Lower leg skin (tissue), 3 donors: ENCODE data around the gene DRD1.

Experiments
- POLR2A ChIP-seq, 2 donors: fragments of 450-650 bp; IDR thresholded peaks; one replicate each; pipeline ENCODE4 v1.6.1; 2016 to 2017; ENCODE audit warnings: antibody characterized with exemption in 2 of 2, mild to moderate bottlenecking in 1 of 2, moderate library complexity in 1 of 2
- TF ChIP-seq, protein P1 (sequence below), 3 donors: fragments of 450-650 bp; IDR thresholded peaks; one replicate each; pipeline ENCODE4 v1.5.1; 2016; ENCODE audit warnings: antibody characterized with exemption in 3 of 3, mild to moderate bottlenecking in 3 of 3, moderate library complexity in 2 of 3

DNA sequence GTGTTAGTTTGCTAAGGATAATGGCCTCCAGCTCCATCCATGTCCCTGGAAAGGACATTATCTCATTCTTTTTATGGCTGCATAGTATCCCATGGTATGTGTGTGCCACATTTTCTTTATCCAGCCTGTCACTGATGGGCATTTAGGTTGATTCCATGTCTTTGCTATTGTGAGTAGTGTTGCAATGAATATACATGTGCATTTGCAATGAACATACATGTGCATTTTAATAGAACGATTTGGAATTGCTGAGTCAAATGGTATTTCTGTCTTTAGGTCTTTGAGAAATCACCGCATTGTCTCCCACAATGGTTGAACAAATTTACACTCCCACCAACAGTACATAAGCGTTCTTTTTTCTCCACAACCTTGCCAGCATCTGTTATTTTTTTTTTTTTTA lies 37.7 kb downstream of the DRD1 start:
- TF ChIP-seq POLR2A (IDR thresholded peaks at IDR 0.05): no peak
- TF ChIP-seq, protein P1, sequence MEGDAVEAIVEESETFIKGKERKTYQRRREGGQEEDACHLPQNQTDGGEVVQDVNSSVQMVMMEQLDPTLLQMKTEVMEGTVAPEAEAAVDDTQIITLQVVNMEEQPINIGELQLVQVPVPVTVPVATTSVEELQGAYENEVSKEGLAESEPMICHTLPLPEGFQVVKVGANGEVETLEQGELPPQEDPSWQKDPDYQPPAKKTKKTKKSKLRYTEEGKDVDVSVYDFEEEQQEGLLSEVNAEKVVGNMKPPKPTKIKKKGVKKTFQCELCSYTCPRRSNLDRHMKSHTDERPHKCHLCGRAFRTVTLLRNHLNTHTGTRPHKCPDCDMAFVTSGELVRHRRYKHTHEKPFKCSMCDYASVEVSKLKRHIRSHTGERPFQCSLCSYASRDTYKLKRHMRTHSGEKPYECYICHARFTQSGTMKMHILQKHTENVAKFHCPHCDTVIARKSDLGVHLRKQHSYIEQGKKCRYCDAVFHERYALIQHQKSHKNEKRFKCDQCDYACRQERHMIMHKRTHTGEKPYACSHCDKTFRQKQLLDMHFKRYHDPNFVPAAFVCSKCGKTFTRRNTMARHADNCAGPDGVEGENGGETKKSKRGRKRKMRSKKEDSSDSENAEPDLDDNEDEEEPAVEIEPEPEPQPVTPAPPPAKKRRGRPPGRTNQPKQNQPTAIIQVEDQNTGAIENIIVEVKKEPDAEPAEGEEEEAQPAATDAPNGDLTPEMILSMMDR (IDR thresholded peaks at IDR 0.05): no peak
